ENCODE measurements around the gene HEG1. TPM values are rescaled to one million over a fixed set of nuclear protein-coding genes. Genes with fewer than 3 reads are reported as not detected.

HEG1 gene
- total and polyA plus RNA-seq, 2 of the 4 experiments (the other 2 are of a cell fraction), result 25.6 to 43.4 TPM

- TF ChIP-seq CHD1 (IDR thresholded peaks at IDR 0.05; ENCODE audit: low read depth, low read length), result no peak
- no peak for TF ChIP-seq POLR2A (IDR thresholded peaks at IDR 0.05; ENCODE audit: low read depth, low read length)
- peak; percentile 48; the same call in 1 of the 2 replicates for TF ChIP-seq MAZ (IDR thresholded peaks at IDR 0.05; ENCODE audit: borderline replicate concordance, low read depth, low read length)
- 0 out of 2 replicates have a peak, but pooled peaks have one; percentile 6 for TF ChIP-seq NFE2L2 (IDR thresholded peaks at IDR 0.05; ENCODE audit: low read depth, low read length)
- no peak for TF ChIP-seq BHLHE40 (IDR thresholded peaks at IDR 0.05; ENCODE audit: low read depth, low read length)
- TF ChIP-seq SMC3 (IDR thresholded peaks at IDR 0.05; ENCODE audit: low read depth, low read length), result peak; percentile 52
- peak; percentile 41; the same call in 1 of the 2 replicates for TF ChIP-seq FOS (IDR thresholded peaks at IDR 0.05; ENCODE audit: low read depth, low read length)
- TF ChIP-seq, protein P1, sequence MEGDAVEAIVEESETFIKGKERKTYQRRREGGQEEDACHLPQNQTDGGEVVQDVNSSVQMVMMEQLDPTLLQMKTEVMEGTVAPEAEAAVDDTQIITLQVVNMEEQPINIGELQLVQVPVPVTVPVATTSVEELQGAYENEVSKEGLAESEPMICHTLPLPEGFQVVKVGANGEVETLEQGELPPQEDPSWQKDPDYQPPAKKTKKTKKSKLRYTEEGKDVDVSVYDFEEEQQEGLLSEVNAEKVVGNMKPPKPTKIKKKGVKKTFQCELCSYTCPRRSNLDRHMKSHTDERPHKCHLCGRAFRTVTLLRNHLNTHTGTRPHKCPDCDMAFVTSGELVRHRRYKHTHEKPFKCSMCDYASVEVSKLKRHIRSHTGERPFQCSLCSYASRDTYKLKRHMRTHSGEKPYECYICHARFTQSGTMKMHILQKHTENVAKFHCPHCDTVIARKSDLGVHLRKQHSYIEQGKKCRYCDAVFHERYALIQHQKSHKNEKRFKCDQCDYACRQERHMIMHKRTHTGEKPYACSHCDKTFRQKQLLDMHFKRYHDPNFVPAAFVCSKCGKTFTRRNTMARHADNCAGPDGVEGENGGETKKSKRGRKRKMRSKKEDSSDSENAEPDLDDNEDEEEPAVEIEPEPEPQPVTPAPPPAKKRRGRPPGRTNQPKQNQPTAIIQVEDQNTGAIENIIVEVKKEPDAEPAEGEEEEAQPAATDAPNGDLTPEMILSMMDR (conservative IDR thresholded peaks at IDR 0.05; ENCODE audit: low read depth, low read length), result peak; percentile 45
- TF ChIP-seq RAD21 (IDR thresholded peaks at IDR 0.05; ENCODE audit: low read length), result peak; percentile 60
- Histone ChIP-seq H3K27ac (ENCODE audit: insufficient read depth, low read length) (no peak overlapping the region), H2AK5ac (ENCODE audit: low read depth, low read length) (peak overlapping the region; percentile 81), H3K27me3 (ENCODE audit: control insufficient read depth, insufficient read depth, low read length) (no peaks in the 10 kb centered on the region), H3K36me3 (ENCODE audit: control insufficient read depth, insufficient read depth, low read length) (peaks cover 43% of the 10 kb centered on the region), H3K14ac (replicated peaks; ENCODE audit: low read depth, low read length) (no peak overlapping the region), H4K8ac (ENCODE audit: low read depth in 2 of 2, low read length in 2 of 2) (no peak overlapping the region), H3K4me1 (ENCODE audit: control insufficient read depth, insufficient read depth, low read length) (peaks cover 38% of the 10 kb centered on the region), H2AK9ac (replicated peaks; ENCODE audit: low read depth, low read length, poor library complexity) (no peak overlapping the region), H3K9me3 (ENCODE audit: control insufficient read depth, insufficient read depth, low read length) (no peaks in the 10 kb centered on the region), H4K20me1 (ENCODE audit: insufficient read depth, low read length) (peaks cover 93% of the 10 kb centered on the region), H2BK120ac (ENCODE audit: low read depth, low read length) (no peak overlapping the region; the same call in 1 of the 2 replicates), H3K56ac (ENCODE audit: extremely low read depth, insufficient read depth, low read length) (no peak overlapping the region), H2AFZ (replicated peaks; ENCODE audit: low read length, poor library complexity) (no peak overlapping the region), H3K4me2 (ENCODE audit: low read depth, low read length) (peak overlapping the region; percentile 34; the same call in 1 of the 2 replicates), H3K9me1 (ENCODE audit: insufficient read depth, low read length) (peaks cover 42% of the 10 kb centered on the region), H3K9ac (ENCODE audit: low read depth, low read length) (peak overlapping the region; percentile 13; the same call in 1 of the 2 replicates), H3K79me1 (ENCODE audit: low read depth in 1 of 2, low read length in 2 of 2) (peaks cover 46 to 91% of the 10 kb centered on the region in 2 experiments), H3K4me3 (ENCODE audit: insufficient read depth, low read depth, low read length) (no peak overlapping the region), H2BK20ac (ENCODE audit: low read depth, low read length) (no peak overlapping the region), H3K18ac (ENCODE audit: low read depth, low read length) (no peak overlapping the region), H4K5ac (ENCODE audit: low read depth, low read length) (no peak overlapping the region), H3K23ac (ENCODE audit: low read depth, low read length) (no peak overlapping the region), H2BK5ac (ENCODE audit: low read depth, low read length, poor library complexity, severe bottlenecking) (no peak overlapping the region), H2BK15ac (ENCODE audit: low read depth, low read length) (0 out of 3 replicates have a peak overlapping the region, but pooled peaks have one; percentile 0), H3K4ac (ENCODE audit: low read depth, low read length) (no peak overlapping the region), H4K91ac (ENCODE audit: insufficient read depth, low read depth, low read length) (no peak overlapping the region)
- WGBS, 2 experiments (ENCODE audit: extremely low coverage in 2 of 2, insufficient read length in 1 of 2), result 0% methylated on average over 1 of the region's 2 CpGs; no CpG with 5 or more reads in 1 of the 2 experiments
- BruUV-seq (replicated peaks), result no TSS peak
- intact Hi-C loops (cut with micrococcal nuclease) (loop anchor here (2.0 kb wide), 1 partner anchor 393 kb away; no protein-coding TSS in a partner anchor), dilution Hi-C loops (cut with HindIII; ENCODE audit: low sequenced_read_pairs, unreplicated experiment) (no loop called here), in situ Hi-C loops (cut with MboI; ENCODE audit: low sequenced_read_pairs) (loop anchor here (10.0 kb wide), 1 partner anchor 389 kb away; no protein-coding TSS in a partner anchor)
- peak; percentile 87 for DNase-seq
- peak; percentile 89 for ATAC-seq (ENCODE audit: low read depth)
- ChIA-PET CTCF (no interaction called here), POLR2A (ENCODE audit: unreplicated experiment) (no interaction called here)
Measured at GRCh38 chr3:125045965-125046364, 9.8 kb downstream of the HEG1 start.
